ENCODE results near the gene MINDY4.

- TF ChIP-seq, protein P1, sequence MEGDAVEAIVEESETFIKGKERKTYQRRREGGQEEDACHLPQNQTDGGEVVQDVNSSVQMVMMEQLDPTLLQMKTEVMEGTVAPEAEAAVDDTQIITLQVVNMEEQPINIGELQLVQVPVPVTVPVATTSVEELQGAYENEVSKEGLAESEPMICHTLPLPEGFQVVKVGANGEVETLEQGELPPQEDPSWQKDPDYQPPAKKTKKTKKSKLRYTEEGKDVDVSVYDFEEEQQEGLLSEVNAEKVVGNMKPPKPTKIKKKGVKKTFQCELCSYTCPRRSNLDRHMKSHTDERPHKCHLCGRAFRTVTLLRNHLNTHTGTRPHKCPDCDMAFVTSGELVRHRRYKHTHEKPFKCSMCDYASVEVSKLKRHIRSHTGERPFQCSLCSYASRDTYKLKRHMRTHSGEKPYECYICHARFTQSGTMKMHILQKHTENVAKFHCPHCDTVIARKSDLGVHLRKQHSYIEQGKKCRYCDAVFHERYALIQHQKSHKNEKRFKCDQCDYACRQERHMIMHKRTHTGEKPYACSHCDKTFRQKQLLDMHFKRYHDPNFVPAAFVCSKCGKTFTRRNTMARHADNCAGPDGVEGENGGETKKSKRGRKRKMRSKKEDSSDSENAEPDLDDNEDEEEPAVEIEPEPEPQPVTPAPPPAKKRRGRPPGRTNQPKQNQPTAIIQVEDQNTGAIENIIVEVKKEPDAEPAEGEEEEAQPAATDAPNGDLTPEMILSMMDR (tag by site-specific recombination; IDR thresholded peaks at IDR 0.05), result no peak
- TF ChIP-seq HOXC10 (CRISPR knock-in tag; IDR thresholded peaks at IDR 0.05) (no peak), ZNF133 (tag by site-specific recombination; IDR thresholded peaks at IDR 0.05) (no peak), ZNF174 (tag by site-specific recombination; IDR thresholded peaks at IDR 0.05) (no peak), ZNF416 (tag by site-specific recombination; IDR thresholded peaks at IDR 0.05) (no peak), PBX3 (CRISPR knock-in tag; IDR thresholded peaks at IDR 0.05) (no peak), ZBTB48 (tag by site-specific recombination; IDR thresholded peaks at IDR 0.05) (no peak), YY1 (tag by site-specific recombination; IDR thresholded peaks at IDR 0.05) (no peak), ZSCAN30 (tag by site-specific recombination; IDR thresholded peaks at IDR 0.05) (no peak)
- TF ChIP-seq, protein P2, sequence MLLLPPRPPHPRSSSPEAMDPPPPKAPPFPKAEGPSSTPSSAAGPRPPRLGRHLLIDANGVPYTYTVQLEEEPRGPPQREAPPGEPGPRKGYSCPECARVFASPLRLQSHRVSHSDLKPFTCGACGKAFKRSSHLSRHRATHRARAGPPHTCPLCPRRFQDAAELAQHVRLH (tag by site-specific recombination; IDR thresholded peaks at IDR 0.05), result no peak
Observed at GRCh38 chr7:30730996-30731395, 40.2 kb upstream of the MINDY4 start.
